ENCODE data around the gene OSBP2.
"Not testable (repeated sequence)": the region's sequence is repeated elsewhere in the genome, so short reads cannot be mapped to it uniquely, and the experiment has no call there.

The OSBP2 gene

GRCh38 chr22:30694640-30695350 is at the start of gene OSBP2:
OSBP2 (plus strand) TSS chr22:30694874; CDS start chr22:30694910, 36 bp downstream.
- DNase-seq (ENCODE audit: low read depth) = no peak

- DNase-seq (ENCODE audit: low read depth) = no peak
Measured at GRCh38 chr22:30646518-30647160, 48.0 kb upstream of the OSBP2 start.

- DNase-seq (ENCODE audit: low read depth) = no peak
Measured at GRCh38 chr22:30647536-30647935, 47.1 kb upstream of the OSBP2 start.

GRCh38 chr22:30648825-30649224 is 45.8 kb upstream of the OSBP2 start:
- DNase-seq (ENCODE audit: low read depth) = no peak

- peak; percentile 66 for DNase-seq (ENCODE audit: low read depth)
Measured at GRCh38 chr22:30649430-30650007, 45.2 kb upstream of the OSBP2 start.

GRCh38 chr22:30650508-30651116 is 44.1 kb upstream of the OSBP2 start:
- DNase-seq (ENCODE audit: low read depth) = no peak

- DNase-seq (ENCODE audit: low read depth) = no peak
Measured at GRCh38 chr22:30652852-30653251, 41.8 kb upstream of the OSBP2 start.

GRCh38 chr22:30654361-30654760 is 40.3 kb upstream of the OSBP2 start:
- DNase-seq (ENCODE audit: low read depth) = no peak

- no peak for DNase-seq (ENCODE audit: low read depth)
Measured at GRCh38 chr22:30655532-30655931, 39.1 kb upstream of the OSBP2 start.

GRCh38 chr22:30662040-30662439 is 32.6 kb upstream of the OSBP2 start:
- no peak for DNase-seq (ENCODE audit: low read depth)

- DNase-seq (ENCODE audit: low read depth) = no peak
Measured at GRCh38 chr22:30664798-30665197, 29.9 kb upstream of the OSBP2 start.

- DNase-seq (ENCODE audit: low read depth) = no peak
Measured at GRCh38 chr22:30665266-30665665, 29.4 kb upstream of the OSBP2 start.

- DNase-seq (ENCODE audit: low read depth) = no peak
Measured at GRCh38 chr22:30665786-30666185, 28.9 kb upstream of the OSBP2 start.

GRCh38 chr22:30667107-30667493 is 27.6 kb upstream of the OSBP2 start:
- no peak for DNase-seq (ENCODE audit: low read depth)

- peak; percentile 72 for DNase-seq (ENCODE audit: low read depth)
Measured at GRCh38 chr22:30667494-30668385, 26.9 kb upstream of the OSBP2 start, which contains the start of gene DUSP18. DUSP18 (minus strand) TSS chr22:30667875; CDS start chr22:30664003, 3,872 bp downstream.

GRCh38 chr22:30668386-30668710 is 26.3 kb upstream of the OSBP2 start:
- DNase-seq (ENCODE audit: low read depth) = no peak

GRCh38 chr22:30671071-30671470 is 23.6 kb upstream of the OSBP2 start:
- no peak for DNase-seq (ENCODE audit: low read depth)

- DNase-seq (ENCODE audit: low read depth) = no peak
Measured at GRCh38 chr22:30673136-30673535, 21.5 kb upstream of the OSBP2 start.

- DNase-seq (ENCODE audit: low read depth) = no peak
Measured at GRCh38 chr22:30674482-30674881, 20.2 kb upstream of the OSBP2 start.

- DNase-seq (ENCODE audit: low read depth) = no peak
Measured at GRCh38 chr22:30675436-30675835, 19.2 kb upstream of the OSBP2 start.

GRCh38 chr22:30676565-30676964 is 18.1 kb upstream of the OSBP2 start:
- DNase-seq (ENCODE audit: low read depth) = not testable (repeated sequence)

All from stromal cell of bone marrow (primary cell).